GM08714 (cell line): Measurements from ENCODE around the gene KCNJ8.
"Not testable (repeated sequence)": the region's sequence is repeated elsewhere in the genome, so short reads cannot be mapped to it uniquely, and the experiment has no call there.

ENCODE experiments used
- H3K4me3 ChIP-seq: fragments of 200-500 bp; sonication (Bioruptor generic); 2 replicates; pipeline ENCODE4 v1.5.1; 2014; ENCODE audit warnings: mild to moderate bottlenecking, low read length, inconsistent platforms
- ZNF274 ChIP-seq: IDR thresholded peaks from 2 replicates; pipeline ENCODE4 v1.6.1; 2012; ENCODE audit warnings: mild to moderate bottlenecking, low read depth, low read length

The KCNJ8 gene

DNA sequence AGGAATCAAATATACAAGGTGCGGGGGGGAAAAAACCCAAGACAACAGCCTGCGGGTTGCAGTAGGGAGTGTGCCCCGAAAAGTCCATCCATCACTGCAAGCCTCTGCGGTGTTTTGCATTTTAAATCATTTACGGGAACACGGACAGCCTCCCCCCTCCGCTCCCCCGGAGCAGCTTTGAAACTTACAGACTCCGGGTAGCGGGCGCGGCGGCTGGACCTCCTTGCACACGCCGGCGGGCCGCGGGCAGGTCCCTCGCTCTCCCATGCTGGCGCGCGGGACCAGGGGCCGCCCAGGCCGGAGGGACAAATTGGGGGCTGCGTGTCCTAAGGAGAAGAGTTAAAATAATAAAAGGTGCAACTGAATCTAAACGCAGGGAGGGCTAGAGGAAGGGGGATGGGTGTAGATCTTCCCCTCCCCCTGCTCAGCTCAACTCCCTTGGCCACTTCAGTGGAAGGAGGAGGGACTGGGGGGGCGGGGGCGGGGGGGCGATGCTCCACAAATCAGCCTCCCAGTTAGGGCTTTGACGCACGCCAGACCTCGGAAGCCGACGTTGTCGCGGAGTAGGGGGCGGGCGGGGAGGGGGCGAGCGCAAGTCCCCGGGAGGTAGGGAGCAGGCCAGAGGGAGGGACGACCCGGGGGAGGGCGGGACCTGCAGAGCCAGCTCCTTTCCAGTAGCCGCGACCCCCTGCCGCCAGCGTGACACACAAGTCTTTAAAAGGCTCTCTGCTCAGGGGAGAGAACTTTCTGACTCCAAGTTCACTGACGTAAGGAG lies at the start of gene KCNJ8:
TSS of gene KCNJ8 (minus strand) at position 349 of the 775 bp plus-strand sequence. CDS start 1,090 bp downstream, outside the sequence.
- no peak for TF ChIP-seq ZNF274
- H3K4me3 ChIP-seq = peak within 1 kb of the TSS; percentile 10; the same call in 1 of the 2 replicates

DNA sequence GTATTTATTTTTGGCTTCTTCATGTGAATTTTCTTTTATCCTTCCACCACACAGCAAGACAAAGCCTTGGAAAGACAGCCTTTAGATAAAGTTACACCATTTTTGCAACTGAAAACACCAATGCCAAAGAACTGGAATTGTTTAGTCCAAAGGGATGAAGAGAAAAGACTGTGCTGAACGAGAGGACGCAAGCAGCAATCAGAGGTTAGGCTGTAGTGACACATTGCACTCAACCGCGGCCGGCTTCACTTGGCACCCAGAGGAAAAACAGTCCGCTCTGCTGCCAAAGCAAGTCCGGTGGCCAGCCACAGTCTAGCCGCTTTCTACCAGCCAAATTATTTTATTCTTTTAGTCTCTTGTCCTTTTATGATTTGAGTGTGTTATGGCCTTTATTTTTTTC lies 49.1 kb upstream of the KCNJ8 start:
- TF ChIP-seq ZNF274 = no peak
- no peak overlapping the region for H3K4me3 ChIP-seq

DNA sequence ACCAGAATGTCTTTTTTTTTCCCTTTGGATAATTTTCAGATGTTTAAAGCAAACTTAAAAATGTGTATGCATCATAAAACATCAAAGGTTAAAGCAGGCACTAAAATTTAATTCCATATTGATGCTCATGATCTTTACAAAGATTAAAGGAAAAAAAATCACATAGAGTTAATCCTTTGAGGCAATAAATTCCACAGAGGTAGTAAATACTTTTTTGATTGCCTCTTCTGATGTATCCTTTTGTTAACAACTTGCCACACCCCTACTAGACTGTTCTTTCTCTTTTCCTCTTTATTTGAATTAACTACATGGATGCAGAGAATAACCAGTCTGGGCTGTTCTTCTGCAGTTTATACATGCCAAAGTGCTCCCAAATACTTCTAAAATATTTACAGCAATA lies 45.2 kb upstream of the KCNJ8 start:
- H3K4me3 ChIP-seq = no peak overlapping the region
- no peak for TF ChIP-seq ZNF274

DNA sequence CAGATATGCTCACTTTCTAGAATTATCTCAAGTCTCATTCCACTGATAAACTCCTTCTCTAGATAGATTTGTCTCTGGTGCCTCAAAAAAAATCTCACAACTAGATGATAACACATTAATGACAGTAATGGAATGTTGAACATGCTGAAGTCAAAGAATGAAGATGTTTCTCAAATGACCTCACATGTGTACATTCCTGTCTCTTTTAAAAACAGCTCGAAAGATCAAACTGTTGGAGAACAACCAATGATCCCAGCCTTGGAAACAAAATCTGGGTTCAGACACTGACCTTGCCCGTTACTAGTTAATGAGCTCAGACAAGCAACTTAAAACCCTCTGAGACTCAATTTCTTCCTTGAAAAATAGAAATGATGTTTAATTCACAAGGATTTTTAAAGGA lies 44.7 kb upstream of the KCNJ8 start:
- no peak overlapping the region for H3K4me3 ChIP-seq
- no peak for TF ChIP-seq ZNF274

DNA sequence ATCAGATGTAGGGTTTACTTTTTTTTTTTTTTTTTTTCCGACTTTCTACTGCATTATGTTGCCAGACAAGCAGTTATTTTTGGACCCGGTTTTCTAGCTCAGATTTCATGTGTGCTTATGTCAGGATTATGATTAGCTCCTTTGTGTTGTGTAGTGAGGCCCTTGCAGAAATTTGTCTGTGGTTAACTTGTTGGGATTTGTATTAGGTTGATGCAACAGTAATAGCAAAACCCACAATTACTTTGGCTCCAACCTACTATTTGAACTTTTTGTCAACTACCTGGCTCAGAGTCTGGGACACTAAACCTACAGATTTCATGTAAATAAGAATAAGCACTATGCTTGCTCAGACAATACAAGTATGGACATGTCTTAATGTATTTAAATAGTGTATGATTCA lies 44.1 kb upstream of the KCNJ8 start:
- TF ChIP-seq ZNF274 = no peak
- no peak overlapping the region for H3K4me3 ChIP-seq

DNA sequence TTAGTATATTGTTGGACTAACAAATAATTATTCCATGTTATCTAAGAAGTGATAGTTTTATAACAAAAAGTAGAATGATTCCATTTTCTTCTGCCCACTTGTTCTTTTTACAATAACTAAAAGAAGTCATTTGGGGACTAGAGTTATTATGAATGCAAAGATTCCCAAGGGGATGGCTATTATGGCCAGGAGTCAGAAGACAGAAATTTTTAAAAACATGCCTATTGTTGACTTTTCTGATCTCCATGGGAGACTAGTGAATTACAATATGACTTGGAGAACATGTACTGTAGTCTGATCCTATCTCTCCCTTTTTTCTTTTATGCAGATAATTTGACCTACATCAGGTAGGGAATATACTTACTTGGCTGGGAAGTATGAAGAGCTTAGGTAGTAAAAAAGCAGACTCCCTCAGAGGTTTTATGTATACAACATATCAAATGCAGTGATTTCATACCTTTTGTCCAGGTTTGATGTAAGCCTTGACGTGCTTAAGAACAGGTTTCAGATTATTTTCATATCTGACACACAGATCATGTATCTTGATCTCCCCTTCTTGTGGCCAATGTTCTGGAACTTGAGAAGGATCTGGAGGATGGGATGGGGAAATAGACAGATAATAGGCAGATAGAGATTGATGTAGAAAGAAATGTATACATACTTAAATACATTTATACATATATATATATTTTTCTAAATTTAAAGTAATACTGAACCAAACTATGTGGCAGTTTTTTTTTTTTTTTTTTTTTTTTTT lies 41.0 kb upstream of the KCNJ8 start:
- no peak overlapping the region for H3K4me3 ChIP-seq

DNA sequence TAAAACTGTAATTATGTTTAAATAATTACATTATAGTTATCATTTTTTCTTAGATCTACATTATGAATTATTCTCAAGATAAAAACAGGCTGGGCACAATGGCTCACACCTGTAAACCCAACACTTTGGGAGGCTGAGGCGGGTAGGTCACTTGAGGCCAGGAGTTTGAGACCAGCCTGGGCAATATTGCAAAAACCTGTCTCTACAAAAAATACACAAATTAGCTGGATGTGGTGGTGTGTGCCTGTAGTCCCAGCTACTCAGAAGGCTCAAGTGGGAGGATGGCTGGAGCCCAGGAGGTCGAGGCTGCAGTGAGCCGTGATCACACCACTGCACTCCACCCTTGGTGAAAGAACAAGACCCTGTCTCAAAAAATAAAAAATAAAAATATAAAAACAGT lies 40.3 kb upstream of the KCNJ8 start:
- no peak for TF ChIP-seq ZNF274
- no peak overlapping the region for H3K4me3 ChIP-seq

More for the DNA sequence above, 41.0 kb upstream of the KCNJ8 start:
- no peak for TF ChIP-seq ZNF274

DNA sequence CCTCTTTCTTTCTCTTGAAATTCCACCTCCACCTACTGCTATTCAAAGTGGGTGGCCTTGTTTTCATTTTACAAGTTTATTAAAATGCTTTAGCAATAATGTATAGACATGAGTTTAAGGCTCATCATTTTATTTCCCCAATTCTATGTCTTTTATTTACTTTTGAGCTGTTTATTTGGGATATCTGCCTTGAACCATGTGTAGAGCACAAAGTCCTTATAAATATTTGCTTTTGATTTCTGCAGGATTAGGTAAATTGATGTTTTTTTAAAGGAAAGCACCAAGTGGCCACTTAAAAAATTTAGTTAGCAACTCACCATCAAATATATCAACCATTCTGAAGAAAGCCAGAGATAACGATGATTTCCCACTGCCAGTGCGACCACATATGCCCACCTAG lies 39.8 kb upstream of the KCNJ8 start:
- TF ChIP-seq ZNF274 = no peak

DNA sequence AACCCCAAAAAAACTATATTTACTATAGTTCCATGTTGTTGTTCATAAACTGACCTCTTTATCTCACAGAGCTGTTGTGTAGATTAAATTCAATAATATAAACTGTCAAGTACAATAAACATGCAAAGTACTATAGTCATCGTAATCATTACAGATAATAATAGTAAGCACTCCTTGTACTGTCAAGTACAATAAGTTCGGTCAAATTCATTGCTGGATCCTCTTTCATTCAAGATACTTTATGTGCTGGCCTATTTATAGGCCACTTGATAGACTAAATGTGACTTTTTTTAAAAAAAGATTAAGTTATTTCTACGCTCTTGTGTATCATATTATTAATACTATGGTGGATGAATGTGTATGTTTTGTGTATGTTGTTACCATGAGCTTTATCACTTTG lies 39.2 kb upstream of the KCNJ8 start:
- no peak for TF ChIP-seq ZNF274
- no peak overlapping the region for H3K4me3 ChIP-seq

More for the DNA sequence above, 39.8 kb upstream of the KCNJ8 start:
- no peak overlapping the region for H3K4me3 ChIP-seq

DNA sequence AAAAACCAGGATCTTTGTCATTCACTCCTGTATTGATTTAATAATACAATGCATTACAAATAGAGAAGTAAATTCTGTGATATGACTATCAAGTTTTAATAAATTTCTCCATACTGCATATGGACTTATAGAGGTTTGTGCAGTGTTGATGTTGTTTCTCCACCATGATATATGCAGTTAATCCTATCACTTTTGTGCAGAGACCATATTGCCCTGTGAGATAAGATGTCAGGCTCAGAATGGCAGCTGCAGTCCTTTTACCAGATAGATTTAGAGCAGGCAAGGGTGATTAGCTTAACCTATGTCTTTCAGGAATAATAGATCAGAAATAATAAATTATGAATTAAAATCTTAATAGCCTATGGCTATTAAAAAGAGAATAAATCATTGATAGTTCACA lies 38.6 kb upstream of the KCNJ8 start:
- no peak for TF ChIP-seq ZNF274
- no peak overlapping the region for H3K4me3 ChIP-seq

DNA sequence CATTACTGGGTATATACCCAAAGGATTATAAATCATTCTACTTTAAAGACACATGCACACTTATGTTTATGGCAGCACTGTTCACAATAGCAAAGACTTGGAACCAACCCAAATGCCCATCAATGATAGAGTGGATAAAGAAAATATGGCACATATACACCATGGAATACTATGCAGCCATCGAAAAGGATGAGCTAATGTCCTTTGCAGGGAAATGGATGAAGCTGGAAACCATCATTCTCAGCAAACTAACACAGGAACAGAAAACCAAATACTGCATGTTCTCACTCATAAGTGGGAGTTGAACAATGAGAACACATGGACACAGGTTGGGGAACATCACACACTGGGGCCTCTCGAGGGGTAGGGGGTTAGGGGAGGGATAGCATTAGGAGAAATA lies 37.8 kb upstream of the KCNJ8 start:
- H3K4me3 ChIP-seq = not testable (repeated sequence)

DNA sequence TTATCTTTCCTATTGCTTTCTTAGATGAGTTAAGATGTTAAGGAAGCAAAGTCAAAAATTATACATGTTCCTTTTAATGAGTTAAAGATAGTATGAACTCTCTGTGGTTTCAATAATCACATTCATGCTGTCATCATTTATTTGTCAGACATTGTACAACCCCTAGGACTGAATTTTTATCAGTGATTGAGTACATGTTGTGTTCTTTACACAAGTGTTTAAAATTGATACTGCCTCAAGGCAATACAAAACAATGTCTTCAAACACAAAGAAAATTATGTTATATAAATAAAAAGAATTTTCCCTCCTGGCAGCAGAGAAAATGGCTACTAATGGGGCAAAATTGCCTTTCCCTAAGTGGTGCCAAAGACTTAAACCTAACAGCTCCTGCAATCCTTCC lies 34.6 kb upstream of the KCNJ8 start:
- H3K4me3 ChIP-seq = no peak overlapping the region
- TF ChIP-seq ZNF274 = no peak

DNA sequence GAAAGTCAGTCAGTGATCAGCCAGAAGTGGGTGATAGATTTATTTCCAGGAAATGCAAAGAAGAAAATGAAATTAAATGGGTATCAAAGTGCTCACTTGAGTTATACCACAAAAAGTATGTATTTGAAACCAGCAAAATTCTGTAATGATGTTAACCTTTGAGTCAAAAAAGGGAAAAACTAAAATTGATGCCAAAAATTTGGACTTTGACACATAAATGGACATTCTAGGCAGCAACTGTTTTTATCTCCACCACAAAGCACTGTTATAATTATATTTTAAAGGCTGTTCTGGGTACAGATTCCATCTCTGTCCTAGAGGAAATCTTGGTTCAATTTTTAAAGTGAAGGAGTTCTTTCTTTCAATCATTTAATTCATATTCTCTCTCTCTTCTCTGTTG lies 31.7 kb upstream of the KCNJ8 start:
- no peak for TF ChIP-seq ZNF274
- no peak overlapping the region for H3K4me3 ChIP-seq

DNA sequence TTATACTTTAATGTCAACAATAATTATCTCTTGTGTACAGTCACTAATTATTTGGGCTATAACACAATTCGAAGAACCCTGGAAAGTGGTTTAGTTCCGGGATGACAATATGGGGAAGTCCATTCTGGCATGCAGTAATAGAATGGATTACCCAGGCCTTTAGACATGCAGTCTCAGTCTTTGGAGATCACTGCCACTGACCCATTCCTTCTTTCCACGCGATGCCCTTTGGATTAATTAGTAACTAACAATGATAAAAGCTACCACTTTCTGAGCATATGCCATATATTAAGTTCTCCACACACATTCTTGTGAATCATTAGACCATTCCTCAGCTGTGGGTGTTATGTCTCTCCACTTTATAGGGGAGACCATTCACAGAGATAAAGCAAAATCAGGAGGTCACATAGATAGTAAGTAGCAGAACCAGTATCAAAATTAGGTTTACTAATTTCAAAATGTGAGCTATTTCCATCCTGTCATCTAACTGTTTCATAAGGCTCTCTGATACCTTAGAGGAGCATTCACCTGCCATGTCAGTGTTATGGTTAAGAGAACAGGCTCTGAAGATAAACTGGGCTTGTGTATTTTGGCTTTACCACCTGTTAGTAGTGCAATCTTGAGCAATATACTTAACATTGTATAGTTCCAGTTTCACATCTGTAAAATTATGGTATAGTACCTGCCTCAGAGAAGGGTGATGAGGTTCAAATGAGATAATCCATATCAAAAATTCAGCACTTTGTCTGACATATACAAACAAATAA lies 27.2 kb upstream of the KCNJ8 start:
- no peak overlapping the region for H3K4me3 ChIP-seq

More for the DNA sequence above, 27.2 kb upstream of the KCNJ8 start:
- TF ChIP-seq ZNF274 = no peak
